ENCODE measurements around the gene CAPRIN1. TPM values are rescaled to one million over a fixed set of nuclear protein-coding genes. Genes with fewer than 3 reads are reported as not detected.

Gene CAPRIN1
- total and polyA plus RNA-seq, 2 of the 8 experiments (the other 6 are each of a cell fraction or from before 2014, with no cell fraction given) = 221 to 317 TPM

GRCh38 chr11:34063061-34063795 lies 11.7 kb downstream of the CAPRIN1 start:
- Histone ChIP-seq H2BK5ac (ENCODE audit: low read depth, low read length) (no peak overlapping the region), H4K91ac (replicated peaks; ENCODE audit: insufficient read length, low read length) (no peak overlapping the region), H4K8ac (ENCODE audit: extremely low read depth, insufficient read depth, low read length) (no peak overlapping the region; the same call in 1 of the 2 replicates), H3K23me2 (ENCODE audit: low read depth, low read length) (no peaks in the 10 kb centered on the region), H4K5ac (ENCODE audit: insufficient read length, low read depth, low read length) (no peak overlapping the region), H2BK120ac (replicated peaks; ENCODE audit: low read depth, low read length) (no peak overlapping the region), H2AFZ (ENCODE audit: low read length) (no peak overlapping the region), H3K23ac (ENCODE audit: insufficient read length) (no peak overlapping the region), H3K36me3 (ENCODE audit: control insufficient read depth in 2 of 4, insufficient read depth in 4 of 4, low read length in 3 of 4) (peaks cover 3 to 35% (median 9%) of the 10 kb centered on the region in 4 experiments; a peak in 6 of 8 replicates), H3K27me3 (replicated peaks in 1 of 4; ENCODE audit: control insufficient read depth in 3 of 4, extremely low read depth in 1 of 4, insufficient read depth in 3 of 4, low read length in 3 of 4) (no peaks in the 10 kb centered on the region), H3K14ac (ENCODE audit: insufficient read length) (no peak overlapping the region), H3K27ac (ENCODE audit: low read depth, low read length) (no peak overlapping the region), H3K9ac (replicated peaks in 1 of 4; ENCODE audit: extremely low read depth in 1 of 4, low read depth in 3 of 4, low read length in 3 of 4) (no peak overlapping the region), H3K4me3 (ENCODE audit: extremely low read depth in 1 of 4, insufficient read depth in 2 of 4, low read depth in 3 of 4, low read length in 4 of 4) (no peak overlapping the region), H3K9me3 (ENCODE audit: insufficient read depth in 2 of 2, low read depth in 1 of 2, low read length in 1 of 2) (no peaks in the 10 kb centered on the region), H3K4me1 (replicated peaks in 1 of 4; ENCODE audit: control insufficient read depth in 3 of 4, insufficient read depth in 4 of 4, low read length in 3 of 4) (0 out of 7 replicates have a peak, but pooled peaks cover 0 to 1% (median 0%) of the 10 kb centered on the region in 4 experiments), H2BK12ac (ENCODE audit: low read depth, low read length) (no peak overlapping the region), H2BK20ac (ENCODE audit: low read length) (no peak overlapping the region), H3K56ac (replicated peaks; ENCODE audit: insufficient read length, low read depth, low read length) (no peak overlapping the region), H2AK5ac (ENCODE audit: low read depth, low read length) (no peak overlapping the region), H3K18ac (ENCODE audit: extremely low read depth, low read length) (no peak overlapping the region), H3K79me2 (ENCODE audit: control insufficient read depth in 1 of 2, insufficient read depth in 2 of 2, low read length in 2 of 2) (peaks cover 77 to 99% of the 10 kb centered on the region in 2 experiments), H3K79me1 (ENCODE audit: low read depth, low read length) (no peaks in the 10 kb centered on the region; the same call in 1 of the 2 replicates), H2BK15ac (ENCODE audit: low read length) (no peak overlapping the region), H3K4ac (replicated peaks; ENCODE audit: insufficient read length, low read depth, low read length) (no peak overlapping the region), H3K4me2 (ENCODE audit: insufficient read depth in 1 of 2, low read depth in 2 of 2, low read length in 2 of 2) (no peak overlapping the region), H4K20me1 (replicated peaks in 1 of 2; ENCODE audit: control insufficient read depth in 1 of 2, insufficient read depth in 2 of 2, low read length in 2 of 2) (peaks cover 27 to 45% of the 10 kb centered on the region in 2 experiments)
- FAIRE-seq (no peak), DNase-seq (ENCODE audit: low read depth in 1 of 2, low spot score in 2 of 2) (no peak)
- POLR2A ChIA-PET (ENCODE audit: partially characterized antibody) = interaction anchor here (1.1 to 16.5 kb wide), 5 partner anchors 9 to 42 kb away, joined by 3 to 176 read pairs (median 7); partner anchors contain the start of genes CAPRIN1 and NAT10
- WGBS, 2 experiments (ENCODE audit: extremely low coverage in 1 of 2, insufficient coverage in 1 of 2, insufficient read length in 1 of 2, insufficient replicate concordance in 2 of 2, low coverage in 1 of 2, low lambda C conversion rate in 2 of 2, missing lambda C conversion rate in 1 of 2) = 90% methylated on average over 2 of the region's 2 CpGs; no CpG with 5 or more reads in 1 of the 2 experiments
- CTCF ChIA-PET (ENCODE audit: partially characterized antibody) = interaction anchor here (0.6 to 1.5 kb wide), 4 partner anchors 31 to 1126 kb away, joined by 3 to 11 read pairs (median 4); no protein-coding TSS in a partner anchor
- TF ChIP-seq TEAD4 (IDR thresholded peaks at IDR 0.05; ENCODE audit: low read depth, low read length) = peak; percentile 65; the same call in 1 of the 2 replicates
- no peak for TF ChIP-seq SIN3A (conservative IDR thresholded peaks at IDR 0.05 in 1 of 2, IDR thresholded peaks at IDR 0.05 in 1 of 2; ENCODE audit: low read depth in 1 of 2, low read length in 2 of 2)
- no peak; a peak in 1 of 3 replicates for TF ChIP-seq POLR2A (IDR thresholded peaks at IDR 0.05; ENCODE audit: control extremely low read depth in 1 of 2, low read depth in 2 of 2, low read length in 2 of 2)
- no peak for TF ChIP-seq TBP (IDR thresholded peaks at IDR 0.05; ENCODE audit: low read depth, low read length)
